PFSK-1 (cell line): ENCODE measurements around the gene CNPY4.

Source experiments
- FOXP2 ChIP-seq: optimal IDR thresholded peaks from 2 replicates; pipeline ENCODE3; 2011; ENCODE audit warnings: borderline replicate concordance, control low read depth, inconsistent platforms; ENCODE audit not compliant: insufficient read depth; ENCODE audit errors: extremely low read length, extremely low read depth
- POLR2AphosphoS5 ChIP-seq: IDR thresholded peaks from 2 replicates; pipeline ENCODE4 v1.6.1; 2012; ENCODE audit warnings: low read depth, mild to moderate bottlenecking, control low read depth, low read length, moderate library complexity
- REST ChIP-seq, 2 experiments: IDR thresholded peaks; 2 replicates each; pipeline versions ENCODE4 v1.6.1 to v1.8.0; 2011 to 2012; ENCODE audit warnings: low read depth in 2 of 2, low read length in 2 of 2, control low read depth in 1 of 2, inconsistent platforms in 1 of 2, mild to moderate bottlenecking in 1 of 2, moderate library complexity in 1 of 2; ENCODE audit not compliant: insufficient read depth in 1 of 2
- SIN3A ChIP-seq: IDR thresholded peaks from 2 replicates; pipeline ENCODE4 v1.6.1; 2012; ENCODE audit warnings: mild to moderate bottlenecking, low read length, moderate library complexity, borderline replicate concordance; ENCODE audit not compliant: insufficient read depth
- TAF1 ChIP-seq: IDR thresholded peaks from 2 replicates; pipeline ENCODE4 v1.6.1; 2012; ENCODE audit warnings: low read length, control low read depth, borderline replicate concordance; ENCODE audit not compliant: insufficient read depth

Gene CNPY4

GRCh38 chr7:100152404-100152803 lies 33.0 kb downstream of the CNPY4 start:
- TF ChIP-seq SIN3A = no peak
- TF ChIP-seq TAF1 = no peak
- TF ChIP-seq REST (IDR thresholded peaks at IDR 0.05; ENCODE audit: insufficient read depth in 1 of 2, low read depth in 2 of 2, low read length in 2 of 2) = no peak
- no peak for TF ChIP-seq POLR2AphosphoS5
- TF ChIP-seq FOXP2 = no peak

- TF ChIP-seq TAF1 (no peak), POLR2AphosphoS5 (peak; percentile 11; the same call in 1 of the 2 replicates)
Measured at GRCh38 chr7:100152937-100153666, 33.7 kb downstream of the CNPY4 start.

GRCh38 chr7:100153708-100154535 lies 34.5 kb downstream of the CNPY4 start:
- no peak for TF ChIP-seq SIN3A
- TF ChIP-seq POLR2AphosphoS5 = peak; percentile 8; the same call in 1 of the 2 replicates

- TF ChIP-seq POLR2AphosphoS5 (no peak; the same call in 1 of the 2 replicates), TAF1 (no peak), FOXP2 (no peak), SIN3A (no peak), REST (IDR thresholded peaks at IDR 0.05; ENCODE audit: insufficient read depth in 1 of 2, low read depth in 2 of 2, low read length in 2 of 2) (no peak)
Measured at GRCh38 chr7:100154651-100155491, 35.4 kb downstream of the CNPY4 start.

- no peak for TF ChIP-seq FOXP2
- no peak for TF ChIP-seq SIN3A
- TF ChIP-seq TAF1 = no peak
- TF ChIP-seq POLR2AphosphoS5 = no peak
- no peak for TF ChIP-seq REST (IDR thresholded peaks at IDR 0.05; ENCODE audit: insufficient read depth in 1 of 2, low read depth in 2 of 2, low read length in 2 of 2)
Measured at GRCh38 chr7:100155553-100156317, 36.3 kb downstream of the CNPY4 start.
